DMS114 treated with DMSO at 0.1 percent for 48 hours (cell line): ENCODE data around the gene HSF2BP.
"Not testable (repeated sequence)": the region's sequence is repeated elsewhere in the genome, so short reads cannot be mapped to it uniquely, and the experiment has no call there.

Experiments
- DNase-seq: peaks from one replicate; lab custom pipeline; 2025; ENCODE audit not compliant: unreplicated experiment; lab: John Stamatoyannopoulos, UW

Gene HSF2BP

DNA sequence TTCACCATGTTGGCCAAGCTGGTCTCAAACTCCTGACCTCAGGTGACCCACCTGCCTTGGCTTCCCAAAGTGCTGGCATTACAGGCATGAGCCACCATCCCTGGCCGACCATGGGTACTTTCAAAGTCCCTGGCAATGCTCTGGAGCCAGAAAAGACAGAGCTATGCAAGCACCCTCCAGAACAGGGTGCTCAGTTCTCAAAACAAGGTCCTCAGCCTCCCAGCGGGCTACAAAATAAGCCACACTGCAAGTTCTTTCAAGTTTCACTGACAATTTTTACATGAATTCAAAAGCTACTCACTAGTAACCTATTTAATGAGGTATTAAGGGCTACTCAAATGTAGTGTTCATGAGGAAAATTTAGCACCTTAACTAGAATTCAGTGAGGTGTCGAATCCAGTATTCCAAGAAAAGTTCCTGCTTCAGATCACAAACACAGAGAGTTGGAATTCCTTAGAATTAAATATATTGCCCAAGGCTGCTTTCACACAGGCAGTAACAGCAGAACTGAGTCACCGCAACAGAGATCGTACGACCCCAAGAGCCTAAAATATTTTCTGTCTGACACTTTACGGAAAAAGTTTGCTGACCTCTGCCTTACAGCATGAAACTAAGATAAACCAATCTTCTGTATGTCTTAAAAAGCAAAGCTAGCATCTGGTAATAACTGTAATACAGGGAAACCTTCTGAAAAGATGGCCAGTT, 60.7 kb downstream of the HSF2BP start:
- no peak for DNase-seq

DNA sequence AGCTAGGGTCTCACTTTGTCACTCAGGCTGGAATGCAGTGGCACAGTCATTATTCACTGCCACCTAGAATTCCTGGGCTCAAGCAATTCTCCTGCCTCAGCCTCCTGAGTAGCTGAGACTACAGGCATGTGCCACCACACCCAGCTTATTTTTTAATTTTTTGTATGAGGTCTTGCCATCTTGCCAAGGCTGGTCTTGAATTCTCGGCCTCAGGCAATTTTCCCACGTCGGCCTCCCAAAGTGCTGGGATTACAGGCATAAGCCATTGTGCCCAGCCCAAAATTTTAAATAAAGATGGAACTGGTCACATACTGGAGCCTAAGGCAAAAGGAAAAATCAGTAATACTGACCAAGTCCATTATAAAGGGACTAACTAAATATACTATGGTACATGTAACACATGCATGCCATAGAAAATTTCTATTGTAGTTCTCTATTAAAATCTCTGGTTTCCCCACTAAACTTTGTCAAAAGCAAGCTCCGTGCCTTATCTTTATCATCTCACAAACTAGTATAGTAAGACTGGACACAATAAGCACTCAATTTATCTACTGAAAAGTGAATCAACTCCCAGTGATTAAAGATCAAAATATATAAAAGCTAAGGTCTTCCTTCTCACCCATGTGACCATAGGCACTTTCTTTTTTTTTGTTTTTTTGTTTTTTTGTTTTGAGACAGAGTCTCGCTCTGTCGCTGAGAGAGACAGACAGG, 61.6 kb downstream of the HSF2BP start:
- no peak for DNase-seq

DNA sequence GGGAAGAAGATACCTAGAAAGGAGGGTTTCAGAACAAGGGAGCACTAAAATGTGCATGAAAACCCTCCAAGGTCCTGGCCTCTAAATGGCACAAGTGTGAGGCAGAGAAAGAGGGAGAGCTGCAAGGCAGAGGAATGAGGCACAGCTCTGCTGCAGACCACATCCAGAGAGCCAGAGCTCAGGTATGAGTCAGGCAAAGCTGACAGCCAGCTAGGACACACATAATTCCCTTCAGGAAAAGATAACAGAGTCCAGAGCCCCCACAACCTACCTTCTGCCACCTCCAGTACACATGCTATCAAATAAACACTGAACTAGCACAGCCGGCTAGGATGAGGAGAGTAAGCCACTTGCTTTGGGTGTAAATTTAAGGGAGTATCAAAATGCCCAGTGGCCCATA, 62.2 kb downstream of the HSF2BP start:
- DNase-seq: no peak

DNA sequence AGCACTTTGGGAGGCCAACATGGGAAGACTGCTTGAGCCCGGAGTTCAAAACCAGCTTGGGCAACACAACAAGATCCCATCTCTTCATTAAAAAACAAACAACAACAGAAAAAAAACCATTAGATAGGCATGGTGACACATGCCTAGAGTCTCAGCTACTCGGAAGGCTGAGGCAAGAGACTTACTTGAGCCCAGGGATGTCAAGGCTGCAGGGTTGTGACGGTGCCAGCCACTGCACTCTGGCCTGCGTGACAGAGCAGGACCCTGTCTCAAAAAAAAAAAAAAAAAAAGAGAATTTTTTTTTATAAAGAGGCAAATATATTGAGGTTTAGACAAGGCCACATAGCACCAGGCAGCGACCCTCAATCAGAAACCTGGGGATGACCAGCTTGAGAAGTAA, 62.7 kb downstream of the HSF2BP start:
- no peak for DNase-seq

DNA sequence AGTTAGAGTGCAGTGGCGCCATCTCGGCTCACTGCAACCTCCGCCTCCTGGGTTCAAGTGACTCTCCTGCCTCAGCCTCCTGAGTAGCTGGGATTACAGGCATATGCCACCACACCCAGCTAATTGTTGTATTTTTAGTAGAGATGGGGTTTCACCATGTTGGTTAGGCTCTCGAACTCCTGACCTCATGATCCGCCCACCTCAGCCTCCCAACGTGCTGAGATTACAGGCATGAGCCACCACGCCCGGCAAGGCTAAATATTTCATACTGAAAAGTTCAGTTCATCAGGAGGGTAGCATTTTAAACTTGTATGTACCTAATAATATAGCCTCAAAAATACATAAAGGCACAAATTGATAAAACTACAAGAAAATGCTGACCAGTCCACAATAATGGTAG, 63.5 kb downstream of the HSF2BP start:
- DNase-seq: not testable (repeated sequence)

DNA sequence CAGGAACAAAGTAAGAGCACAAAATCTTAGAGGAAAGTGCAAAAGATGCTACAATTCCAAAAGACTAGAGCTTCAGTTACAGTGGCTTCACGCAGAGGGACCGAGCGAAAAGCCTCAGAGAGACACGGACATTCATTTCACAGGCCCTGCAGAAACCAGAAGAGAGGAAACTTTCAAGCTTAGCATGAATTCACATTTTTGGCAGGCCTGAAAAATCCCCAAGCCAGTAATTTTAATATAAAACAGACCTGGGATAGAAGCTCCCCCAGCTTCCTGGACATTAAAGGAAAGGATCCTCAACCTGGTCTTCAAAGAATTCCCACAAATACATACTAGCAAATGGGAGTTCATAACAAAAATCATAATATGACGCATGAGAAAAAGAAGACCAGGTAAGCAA, 66.2 kb downstream of the HSF2BP start:
- no peak for DNase-seq

DNA sequence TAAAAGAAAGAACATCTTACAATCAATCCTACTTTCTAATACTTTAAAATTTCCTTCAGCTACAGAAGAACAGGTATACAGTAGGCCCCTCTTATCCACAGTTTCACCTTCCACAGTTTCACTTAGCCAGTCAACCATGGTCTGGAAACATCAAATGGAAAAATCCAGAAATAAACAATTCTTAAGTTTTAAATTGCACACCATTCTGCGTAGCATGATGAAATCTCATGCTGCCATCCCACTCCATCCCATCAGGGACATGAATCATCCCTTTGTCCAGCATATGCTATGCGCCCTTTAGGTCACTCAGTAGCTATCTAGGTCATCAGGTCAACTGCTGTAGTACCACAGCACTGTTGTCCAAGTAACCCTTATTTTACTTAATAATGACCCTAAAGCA, 67.7 kb downstream of the HSF2BP start:
- DNase-seq: no peak

DNA sequence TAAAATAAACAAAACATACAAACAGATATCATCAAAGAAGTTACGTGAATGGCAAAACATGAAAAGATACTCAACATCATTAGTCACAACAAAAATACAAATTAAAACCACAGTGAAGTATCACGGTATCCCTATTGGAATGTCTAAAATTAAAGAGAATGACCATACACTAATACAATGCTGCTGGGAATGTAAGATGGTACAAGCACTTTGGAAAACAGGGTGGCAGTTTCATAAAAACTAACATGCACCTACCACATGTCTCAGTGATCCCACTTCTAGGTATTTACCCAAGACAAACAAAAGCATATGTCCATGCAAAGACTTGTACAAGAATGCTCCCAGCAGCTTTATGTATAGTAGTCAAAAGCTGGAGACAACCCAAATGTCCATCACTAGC, 69.1 kb downstream of the HSF2BP start:
- no peak for DNase-seq

DNA sequence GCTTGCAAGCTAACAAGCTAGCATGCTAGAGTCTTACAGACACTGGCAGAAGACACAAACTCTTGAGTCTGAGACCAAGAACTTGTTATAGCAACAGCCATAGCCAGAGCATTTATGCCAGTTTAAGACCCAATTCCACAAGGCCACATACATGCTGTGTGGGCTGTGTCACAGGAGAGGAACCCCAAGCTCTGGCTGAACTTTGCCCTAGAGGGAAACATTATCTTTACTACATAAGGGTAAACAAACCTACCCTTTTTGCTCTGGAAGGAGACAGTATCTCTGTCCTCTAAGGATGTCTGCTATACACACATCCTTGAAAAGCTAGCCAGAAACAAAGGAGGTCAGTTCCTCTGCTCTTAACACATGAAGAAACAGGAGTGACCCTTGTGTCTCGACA, 70.3 kb downstream of the HSF2BP start:
- DNase-seq: no peak

DNA sequence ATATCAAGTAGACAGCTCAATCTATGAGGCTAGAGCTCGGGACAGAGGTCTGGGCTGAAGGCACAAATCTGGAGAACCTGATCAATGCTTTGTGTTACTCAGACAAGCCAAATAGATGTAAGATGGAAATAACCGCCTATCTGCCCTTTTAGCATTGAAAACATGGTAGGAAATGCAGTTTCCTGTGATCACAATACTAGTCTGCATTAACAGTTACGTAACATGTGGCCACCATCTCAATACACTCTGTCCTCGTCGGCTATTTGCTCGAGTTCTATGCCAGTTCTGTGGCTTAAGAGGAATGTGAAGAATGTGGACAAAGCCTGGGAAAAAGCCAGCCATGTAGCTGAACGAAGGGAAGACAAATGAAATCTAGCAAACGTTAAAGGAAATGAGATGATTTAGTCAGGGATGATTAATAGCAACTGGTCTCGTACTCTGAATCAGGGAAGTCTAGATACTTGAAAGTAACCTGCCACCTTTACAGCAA, 73.3 kb downstream of the HSF2BP start:
- no peak for DNase-seq

DNA sequence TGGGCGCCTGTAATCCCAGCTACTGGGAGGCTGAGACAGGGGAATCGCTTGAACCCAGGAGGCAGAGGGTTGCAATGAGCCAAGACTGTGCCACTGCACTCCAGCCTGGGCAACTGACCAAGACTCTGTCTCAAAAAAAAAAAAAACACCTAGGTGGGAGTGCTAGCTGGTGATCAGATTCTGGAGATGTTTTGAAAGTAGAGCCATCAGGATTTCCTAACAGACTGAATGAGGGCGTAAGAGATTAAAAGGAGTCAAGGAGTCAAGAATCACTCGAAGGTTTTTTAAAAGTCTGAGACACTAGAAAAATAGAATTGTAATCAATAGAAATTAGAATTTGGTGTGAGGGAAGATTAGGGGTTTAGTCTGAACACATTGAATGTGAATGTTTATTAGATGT, 73.8 kb downstream of the HSF2BP start:
- no peak for DNase-seq

DNA sequence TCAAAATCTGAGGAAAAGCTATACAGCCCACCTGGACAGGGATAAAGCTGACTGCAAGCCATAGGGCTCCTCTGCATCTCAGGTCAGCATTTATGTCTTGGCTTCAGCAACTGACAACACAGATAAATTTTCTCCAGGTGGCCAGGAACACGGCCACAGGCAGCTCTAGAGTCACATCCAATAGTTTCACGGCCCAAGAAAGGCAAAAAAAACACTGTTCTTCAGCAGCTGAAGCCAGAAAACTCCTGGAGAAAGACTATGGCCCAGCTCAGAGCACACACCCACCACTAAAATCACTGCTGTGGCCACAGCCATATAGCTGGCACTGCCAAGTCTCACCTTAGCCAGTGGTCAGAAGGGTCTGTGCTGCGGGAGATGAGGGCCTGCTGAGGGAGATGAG, 77.8 kb downstream of the HSF2BP start:
- no peak for DNase-seq

DNA sequence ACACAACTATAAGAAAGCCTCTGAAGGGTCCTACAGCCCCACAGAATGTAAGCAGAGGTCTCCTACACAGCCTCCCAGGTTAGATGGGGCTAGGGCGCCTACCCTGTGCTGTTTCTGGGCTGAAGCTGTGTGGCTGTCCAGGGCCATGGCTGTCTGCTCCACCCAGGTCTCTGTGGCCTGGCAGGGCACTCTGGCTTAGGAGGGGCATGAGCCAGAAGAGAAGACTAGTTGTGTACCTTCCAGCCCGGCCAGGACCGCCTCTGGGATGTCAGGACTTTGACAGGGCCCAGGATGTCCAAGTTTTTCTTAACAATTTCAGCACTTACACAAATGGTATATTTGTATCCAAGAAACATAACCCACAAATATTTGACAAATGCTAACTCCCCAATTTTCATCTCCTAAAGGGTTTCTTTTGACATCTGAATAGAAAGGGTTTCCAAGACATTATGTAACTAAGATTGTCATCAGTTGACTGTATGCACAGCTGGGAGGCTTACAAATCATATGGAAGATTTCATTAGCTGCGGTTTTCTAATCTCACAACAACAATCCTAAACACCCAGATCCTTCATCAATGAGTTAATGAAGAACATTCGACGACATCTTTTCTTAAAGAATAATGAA, 80.5 kb downstream of the HSF2BP start:
- DNase-seq: no peak

DNA sequence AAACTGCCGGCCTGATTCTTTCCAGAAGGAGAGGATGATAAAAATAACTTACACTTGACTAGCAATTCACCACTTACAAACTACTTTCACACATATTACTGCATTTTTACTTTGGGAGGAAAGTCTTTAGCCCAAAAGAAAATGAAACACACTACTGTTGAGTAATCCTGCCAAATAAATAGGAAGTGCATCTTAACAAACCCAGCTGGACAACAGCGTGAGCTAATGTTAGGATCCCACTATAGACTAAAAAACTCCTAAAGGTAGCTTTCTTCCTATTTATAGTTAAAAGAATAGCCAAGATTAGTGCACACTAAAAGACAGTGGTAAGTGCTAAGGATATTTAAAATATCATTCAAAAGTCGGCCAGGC, 83.8 kb downstream of the HSF2BP start:
- DNase-seq: no peak

DNA sequence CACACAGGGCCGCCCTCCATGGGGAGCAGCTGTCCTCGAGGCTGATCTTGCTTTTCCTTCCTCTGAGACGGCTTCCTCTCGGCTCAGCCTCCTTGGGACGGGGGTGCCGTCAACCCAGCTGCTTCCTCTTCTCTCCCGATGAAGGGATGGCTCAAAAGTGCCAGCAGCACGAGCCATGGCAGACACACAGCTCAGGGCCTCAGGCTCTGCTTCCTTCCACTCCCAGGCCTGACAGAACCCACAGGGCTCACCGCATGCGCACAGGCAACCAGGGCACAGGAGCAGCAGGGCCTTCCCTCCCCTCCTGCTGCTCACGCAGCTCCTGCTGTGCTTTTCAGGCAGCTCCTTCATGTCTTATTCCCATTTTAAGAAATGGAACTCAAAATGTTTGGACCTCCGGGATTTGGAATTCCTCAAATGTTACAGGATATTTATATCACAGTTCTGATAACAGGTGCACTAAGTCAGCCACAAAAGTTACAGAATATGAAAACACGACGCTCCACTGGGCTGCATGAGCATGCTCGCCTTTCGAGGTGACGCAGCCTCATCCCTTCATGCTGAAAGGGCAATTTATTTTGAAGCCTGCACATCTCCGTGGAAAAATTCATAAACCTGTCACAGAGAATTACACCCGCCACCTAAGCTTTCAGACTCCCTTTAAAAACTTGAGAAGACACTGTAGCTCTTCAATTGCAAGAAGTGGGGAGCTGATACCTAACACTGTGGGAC, 84.4 kb downstream of the HSF2BP start:
- no peak for DNase-seq

DNA sequence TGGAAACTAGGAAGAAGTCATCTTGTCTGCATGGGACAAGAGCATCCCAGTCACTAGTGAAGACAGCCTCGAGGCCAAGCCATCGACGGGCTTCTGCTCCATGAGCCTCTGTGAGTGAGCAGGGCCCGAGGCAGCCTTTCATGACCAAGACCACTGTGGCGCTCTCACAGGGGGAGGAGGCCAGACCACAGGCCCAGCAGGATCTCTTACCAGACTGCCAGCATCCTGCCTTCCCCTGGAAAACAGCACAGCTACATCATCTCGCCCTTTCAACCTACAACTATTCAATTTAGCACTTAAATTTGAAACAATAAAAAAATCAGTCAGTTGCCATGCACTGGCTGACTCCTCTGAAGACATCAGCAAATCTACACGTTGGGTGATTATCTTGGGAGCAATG, 85.4 kb downstream of the HSF2BP start:
- no peak for DNase-seq

DNA sequence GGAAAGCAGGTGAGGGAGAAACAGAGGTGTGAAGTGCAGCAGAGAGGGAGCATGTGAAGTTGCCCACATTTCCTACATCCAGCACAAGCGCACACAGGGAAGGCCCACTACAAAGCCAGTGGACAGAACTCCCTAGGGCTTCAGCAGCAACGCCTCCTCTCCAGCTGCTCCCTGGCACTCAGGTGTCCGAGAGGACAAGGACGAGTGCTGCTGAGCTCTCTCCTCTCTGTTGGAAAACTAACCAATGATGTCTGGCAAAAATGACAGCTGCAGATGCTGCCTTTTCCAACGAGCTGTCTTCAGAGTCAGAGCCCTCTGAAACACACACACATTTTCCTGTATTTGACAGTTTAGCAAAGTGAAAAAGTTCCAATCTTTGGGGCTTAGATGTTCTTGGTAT, 86.8 kb downstream of the HSF2BP start:
- DNase-seq: no peak

DNA sequence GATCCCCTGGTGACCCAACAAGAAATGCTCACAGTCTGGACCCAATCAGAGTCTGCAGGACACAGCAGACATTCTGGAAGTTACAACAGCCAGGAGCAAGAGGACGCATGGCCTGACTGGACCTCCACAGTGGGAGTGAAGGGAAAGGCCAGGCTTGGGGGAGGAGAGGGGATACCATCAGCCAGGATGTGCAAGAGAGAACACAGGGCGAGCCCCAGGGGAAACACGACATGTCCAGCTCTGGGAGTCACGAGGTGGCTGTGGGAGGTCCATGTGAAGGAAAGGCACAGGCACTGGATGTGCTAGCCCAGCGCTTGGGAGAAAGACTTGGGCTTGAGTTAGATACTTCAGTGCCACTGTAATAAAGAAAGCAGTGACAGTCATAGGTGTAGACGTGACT, 87.3 kb downstream of the HSF2BP start:
- DNase-seq: no peak

DNA sequence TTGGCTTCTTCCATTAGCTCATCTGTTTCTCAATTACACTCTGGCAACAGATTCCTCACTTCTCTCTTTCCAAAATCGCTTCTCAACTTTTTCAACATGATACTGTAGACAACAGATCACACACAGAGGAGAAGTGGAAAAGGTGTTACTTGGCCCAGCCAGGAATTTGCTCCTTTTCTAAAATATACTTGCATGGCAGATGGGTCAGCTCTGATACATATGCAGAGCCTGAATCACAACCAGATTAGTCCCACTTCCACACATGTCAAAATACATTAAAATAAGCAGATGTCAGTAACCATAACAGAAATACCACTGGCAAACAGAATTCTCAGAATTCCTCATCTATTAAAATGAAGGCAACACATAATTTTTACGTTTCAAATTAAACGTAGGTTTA, 89.1 kb downstream of the HSF2BP start:
- DNase-seq: not testable (repeated sequence)

DNA sequence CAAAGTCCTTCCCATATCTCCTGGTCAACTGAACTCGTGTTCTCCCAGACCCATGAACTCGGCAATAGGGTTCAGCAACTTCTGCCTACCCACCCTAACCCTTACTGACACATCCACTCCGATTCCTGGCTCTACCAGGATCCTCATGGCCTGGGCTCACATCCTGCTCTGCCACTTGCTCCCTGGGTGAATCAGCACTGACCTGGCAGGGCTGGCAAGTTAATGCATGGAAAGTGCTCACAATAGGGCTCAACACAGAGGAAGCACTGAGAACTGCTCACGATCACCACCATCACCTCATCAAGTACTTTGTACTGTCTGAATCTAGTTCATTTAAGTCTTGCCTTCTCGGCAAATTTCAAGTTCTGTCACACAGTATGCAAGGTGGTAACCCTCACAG, 96.8 kb downstream of the HSF2BP start:
- not testable (repeated sequence) for DNase-seq

DNA sequence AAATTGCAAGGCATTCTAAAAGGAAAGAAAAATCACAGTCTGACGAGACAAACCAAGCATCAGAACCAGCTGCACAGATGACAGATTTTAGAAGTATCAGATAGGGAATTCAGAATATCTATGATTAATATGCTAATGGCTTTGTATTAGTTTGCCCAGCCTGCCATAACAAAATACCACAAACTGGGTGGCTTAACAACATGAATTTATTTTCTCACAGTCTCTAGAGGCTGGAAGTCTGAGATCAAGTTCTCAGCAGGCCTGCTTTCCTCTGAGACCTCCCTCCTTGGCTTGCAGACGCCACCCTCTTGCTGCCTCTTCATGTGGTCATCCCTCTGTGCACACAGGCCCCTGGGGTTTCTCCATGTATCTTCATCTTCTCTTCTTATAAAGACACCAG, 118.7 kb downstream of the HSF2BP start:
- not testable (repeated sequence) for DNase-seq
